Right forelimb (tissue), 1 donor: Measurements from ENCODE around the gene CLMP.
A peak's percentile ranks its signal among the peaks of the same experiment; 100 is the strongest.

Source experiments
- DNase-seq: peaks from one replicate; pipeline ENCODE4 v3.0.0-alpha.2; 2018

CLMP gene

GRCh38 chr11:123195188-123196059 lies at the start of gene CLMP:
TSS of gene CLMP (minus strand) at chr11:123195248. CDS start at chr11:123194940, 308 bp downstream.
- DNase-seq: peak; percentile 91

- DNase-seq: no peak
Observed at GRCh38 chr11:123241874-123242543, 47.0 kb upstream of the CLMP start.

- DNase-seq: no peak
Observed at GRCh38 chr11:123241294-123241693, 46.2 kb upstream of the CLMP start.

GRCh38 chr11:123239191-123240150 lies 44.4 kb upstream of the CLMP start:
- DNase-seq: no peak

DNA sequence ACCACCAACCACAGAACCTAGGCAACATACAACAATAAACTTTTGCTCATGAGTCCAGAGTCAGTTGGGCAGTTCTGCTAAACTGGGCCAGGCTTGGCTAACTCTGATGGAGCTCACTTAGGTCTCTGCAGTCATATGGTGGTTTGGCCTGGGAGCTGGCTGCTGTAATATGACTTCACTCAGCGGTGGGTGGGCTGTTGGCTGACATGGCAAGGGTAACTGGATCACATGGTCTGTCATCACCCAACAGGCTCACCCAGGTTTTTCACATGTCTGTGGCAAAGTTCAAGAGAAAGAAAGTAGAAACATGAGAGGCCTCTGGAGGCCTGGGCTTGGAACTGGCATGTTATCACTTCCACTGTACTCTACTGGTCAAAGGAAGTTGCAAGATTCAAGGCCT lies 43.2 kb upstream of the CLMP start:
- no peak for DNase-seq

DNA sequence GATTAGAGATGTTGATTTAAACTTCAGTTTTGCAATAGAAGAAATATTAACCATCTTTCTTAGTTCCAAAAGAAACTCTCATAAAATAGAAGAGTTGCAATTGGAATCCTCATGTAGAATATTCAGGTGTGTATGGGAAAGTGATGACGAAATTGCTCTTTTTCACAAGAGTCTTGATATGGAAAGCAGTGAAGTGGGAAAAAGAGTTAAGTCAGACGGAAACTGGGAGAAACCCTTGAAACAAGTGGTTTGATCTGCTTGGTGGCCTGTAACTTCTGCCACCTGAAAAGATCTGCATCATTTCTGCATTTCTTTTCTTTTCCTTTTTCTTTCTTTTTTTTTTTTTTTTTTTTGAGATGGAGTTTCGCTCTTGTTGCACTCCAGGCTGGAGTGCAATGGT lies 41.8 kb upstream of the CLMP start:
- DNase-seq: no peak

DNA sequence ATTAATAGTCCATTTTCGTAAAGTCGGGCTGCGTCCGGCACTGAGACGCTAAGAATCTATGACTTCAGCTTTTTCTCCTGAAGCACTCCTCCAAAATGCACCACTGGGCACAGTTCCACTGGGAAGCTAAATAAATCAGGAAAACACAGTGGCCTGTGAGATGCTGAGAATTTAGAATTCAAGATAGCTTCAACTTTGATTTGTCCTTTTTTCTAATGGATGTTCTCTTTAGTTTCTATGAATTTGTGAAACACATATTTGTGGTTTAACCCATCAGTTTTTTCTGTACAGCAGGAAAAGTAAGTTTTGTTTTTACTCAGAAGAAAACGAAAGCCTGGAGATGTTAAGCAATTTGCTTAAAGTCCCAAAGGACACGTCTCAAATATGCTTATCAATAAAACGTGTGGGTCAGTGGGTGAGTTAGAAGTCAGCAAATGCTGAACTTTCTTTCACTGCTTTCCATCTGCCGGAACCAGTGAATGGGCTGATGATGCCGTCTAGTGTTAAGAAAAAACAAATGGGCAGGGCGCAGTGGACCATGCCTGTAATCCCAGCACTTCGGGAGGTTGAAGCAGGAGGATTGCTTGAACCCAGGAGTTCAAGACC lies 40.7 kb upstream of the CLMP start:
- no peak for DNase-seq

DNA sequence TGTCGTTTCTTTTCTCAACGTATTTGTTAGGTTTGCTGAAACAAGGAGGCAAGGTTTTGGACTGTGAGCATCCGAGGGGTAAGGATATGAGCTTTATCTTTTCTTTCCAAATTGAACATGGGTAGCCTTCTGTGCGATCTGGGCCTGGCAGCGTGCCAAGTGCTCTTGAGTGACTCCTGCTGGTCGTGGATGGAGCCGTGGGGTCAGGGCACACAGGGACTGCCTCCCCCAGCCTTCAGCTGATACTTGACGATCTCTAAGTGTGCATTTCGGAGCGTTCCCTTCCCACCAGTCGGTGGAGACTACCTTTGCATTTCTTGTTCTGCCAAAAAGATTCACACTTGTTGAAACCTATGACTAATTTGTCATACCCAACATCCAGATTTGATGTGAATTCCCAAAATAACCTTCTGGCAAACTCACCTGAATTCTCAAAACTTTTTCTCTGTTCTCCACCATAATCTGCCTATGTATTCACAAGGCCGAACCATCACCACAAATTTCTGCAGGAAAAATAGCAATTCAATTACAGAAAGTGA lies 40.1 kb upstream of the CLMP start:
- no peak for DNase-seq

DNA sequence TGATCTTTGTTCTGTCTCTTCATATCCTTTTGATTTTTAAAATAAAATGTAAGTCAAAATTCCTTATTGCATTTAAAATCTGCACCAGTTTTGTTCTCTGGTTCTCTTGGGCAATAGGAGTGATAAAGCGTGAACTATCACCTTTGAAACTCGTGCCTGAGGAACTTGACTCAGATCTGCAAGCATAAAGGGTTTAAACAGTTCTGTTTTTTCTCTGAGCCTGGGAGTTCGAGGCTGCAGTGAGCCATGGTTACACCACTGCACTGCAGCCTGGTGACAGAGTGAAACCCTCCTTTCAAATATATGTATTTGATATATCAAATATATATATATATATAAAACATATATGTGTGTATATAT lies 38.9 kb upstream of the CLMP start:
- DNase-seq: no peak

GRCh38 chr11:123233280-123233974 lies 38.4 kb upstream of the CLMP start:
- no peak for DNase-seq

DNA sequence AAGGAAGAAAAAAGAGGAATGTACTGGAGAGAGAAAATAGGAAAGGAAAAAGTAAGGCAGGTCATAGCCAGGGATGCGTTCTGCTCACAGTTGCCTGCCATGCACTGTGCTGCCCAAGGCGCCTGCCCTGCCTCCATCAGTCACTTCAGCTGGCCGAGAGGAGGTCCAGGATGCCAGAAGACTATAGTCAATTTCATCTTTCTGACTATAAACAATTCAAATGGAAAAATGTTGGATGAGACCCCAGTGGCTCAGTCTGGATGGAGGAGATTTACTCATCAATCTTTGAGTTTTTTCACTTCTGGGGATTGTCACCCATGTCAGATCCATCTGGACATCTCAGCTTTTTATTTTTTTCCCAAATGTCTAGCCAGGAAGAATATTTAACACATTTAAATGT lies 36.7 kb upstream of the CLMP start:
- DNase-seq: no peak

DNA sequence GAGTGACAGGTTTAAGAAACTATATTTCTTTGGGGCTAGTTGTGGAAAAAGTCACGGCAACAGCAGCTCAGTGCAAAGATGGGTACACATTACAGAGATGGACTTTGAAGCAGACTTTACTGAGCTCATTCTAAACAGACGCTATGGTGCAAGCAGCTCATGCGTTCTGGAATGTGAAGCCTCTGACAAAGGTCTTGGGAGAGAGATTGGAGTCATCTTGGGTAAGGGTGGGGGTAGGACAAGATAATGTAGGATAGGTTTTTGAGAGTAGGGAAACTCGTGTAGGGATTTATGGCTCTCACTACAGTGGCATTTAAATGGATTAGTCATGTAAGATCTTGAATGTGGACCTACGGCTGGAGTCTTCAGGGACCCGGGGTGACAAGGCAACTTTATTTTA lies 36.2 kb upstream of the CLMP start:
- no peak for DNase-seq

DNA sequence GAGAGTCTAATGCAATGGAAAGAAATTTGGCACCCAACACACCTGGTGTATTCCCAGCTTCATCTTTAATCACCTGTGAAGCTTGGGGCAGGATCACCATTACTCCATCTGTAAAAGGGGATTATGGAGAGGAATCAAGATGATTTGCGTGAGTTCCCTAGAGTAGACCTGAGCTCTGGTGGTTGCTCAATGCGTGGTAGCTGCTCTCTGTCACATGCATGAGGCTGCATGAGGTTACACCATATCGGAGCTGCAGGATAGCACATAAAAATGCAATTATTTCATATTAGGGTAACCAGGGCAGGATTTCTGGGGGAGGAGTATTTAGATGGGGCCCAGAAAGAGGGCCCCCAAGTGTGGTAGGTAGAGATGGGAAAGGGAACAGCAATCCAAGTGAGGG lies 35.3 kb upstream of the CLMP start:
- no peak for DNase-seq

- DNase-seq: no peak
Observed at GRCh38 chr11:123228496-123229163, 33.6 kb upstream of the CLMP start.

DNA sequence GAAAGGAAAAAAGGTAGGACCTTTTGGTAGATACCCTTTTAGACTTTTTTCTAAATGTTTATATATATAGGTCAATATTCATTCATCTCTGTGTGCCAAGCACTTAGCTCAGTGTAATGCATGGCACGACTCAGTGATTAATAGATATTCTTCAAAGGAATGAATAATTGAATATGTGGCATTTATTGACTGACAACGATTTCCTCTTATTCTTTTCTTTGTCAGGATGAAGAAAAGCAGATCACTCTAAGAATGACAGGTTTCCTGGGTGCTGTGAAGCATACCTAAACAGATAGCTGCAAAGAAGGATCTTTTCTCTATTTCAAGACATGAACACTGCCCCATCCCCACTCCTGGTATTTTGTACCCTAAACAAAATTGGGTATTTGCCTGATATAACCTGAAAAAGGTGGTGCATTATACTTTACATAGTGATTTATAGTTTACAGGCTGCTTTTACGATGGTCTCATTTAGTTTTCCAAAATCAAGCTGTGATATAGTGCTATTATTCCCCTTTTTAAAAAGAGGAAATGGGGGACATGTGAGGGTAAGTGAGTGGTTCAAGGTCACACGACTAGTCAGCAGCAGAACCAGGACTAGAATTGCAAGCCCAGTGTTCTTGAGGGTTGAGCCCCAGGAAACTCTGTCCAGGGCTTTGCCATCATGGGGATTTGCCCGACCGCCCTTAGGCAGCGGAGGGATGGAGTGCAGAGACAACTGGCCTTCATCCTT lies 32.9 kb upstream of the CLMP start:
- DNase-seq: no peak

DNA sequence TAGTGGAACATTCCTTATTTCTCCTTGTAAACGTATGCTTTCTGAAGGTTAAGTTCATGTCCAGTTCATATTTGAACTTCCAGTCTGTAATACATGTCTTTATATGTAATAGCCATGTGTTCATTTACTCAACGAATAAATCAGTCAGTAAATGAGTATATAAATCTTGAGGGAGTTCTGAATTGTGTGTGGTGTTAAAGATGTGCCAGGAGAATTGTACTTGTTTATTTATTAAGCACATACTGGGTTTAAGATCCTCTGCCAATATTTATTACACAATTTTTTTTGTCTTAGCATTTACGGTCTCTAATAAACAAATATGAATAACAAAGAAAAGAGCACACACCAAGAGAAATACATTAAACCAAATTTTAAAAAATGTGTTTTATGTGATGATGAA lies 26.5 kb upstream of the CLMP start:
- no peak for DNase-seq

- no peak for DNase-seq
Observed at GRCh38 chr11:123221096-123221561, 26.1 kb upstream of the CLMP start.

- DNase-seq: no peak
Observed at GRCh38 chr11:123219066-123219690, 24.1 kb upstream of the CLMP start.

GRCh38 chr11:123218451-123218850 lies 23.4 kb upstream of the CLMP start:
- DNase-seq: no peak

- DNase-seq: no peak
Observed at GRCh38 chr11:123217897-123218296, 22.8 kb upstream of the CLMP start.
